SK-N-SH treated with all-trans-retinoic acid at 6 μM for 48 hours (cell line): ENCODE results near the gene SLC1A5.

Experiments
- ATAC-seq: fragments of 200-7000 bp; cut with Tn5 transposase; 3 replicates; pipeline ENCODE4 v1.9.1; 2020; ENCODE audit warnings: mild to moderate bottlenecking, moderate library complexity
- ARNTL ChIP-seq: fragments of 450-650 bp; formaldehyde crosslinking; IDR thresholded peaks from 2 replicates; pipeline ENCODE4 v1.5.0; 2020; ENCODE audit warnings: low read depth, mild to moderate bottlenecking, moderate library complexity, borderline replicate concordance
- BACH2 ChIP-seq: fragments of 250-450 bp; sonication (Bioruptor Pico); IDR thresholded peaks from 2 replicates; pipeline ENCODE4 v1.9.0; 2021; ENCODE audit warnings: mild to moderate bottlenecking, borderline replicate concordance
- CREB5 ChIP-seq: fragments of 250-450 bp; sonication (Bioruptor Pico); IDR thresholded peaks from 2 replicates; pipeline ENCODE4 v1.5.1; 2020; ENCODE audit warnings: low read depth, mild to moderate bottlenecking, moderate library complexity
- CSRNP3 ChIP-seq: fragments of 250-450 bp; sonication (Bioruptor Pico); IDR thresholded peaks from 2 replicates; pipeline ENCODE4 v1.5.1; 2021; ENCODE audit warnings: mild to moderate bottlenecking, moderate library complexity
- ESRRG ChIP-seq: fragments of 250-450 bp; sonication (Bioruptor Pico); IDR thresholded peaks from 2 replicates; pipeline ENCODE4 v1.6.1; 2021; ENCODE audit warnings: mild to moderate bottlenecking
- GLIS3 ChIP-seq: fragments of 250-450 bp; sonication (Bioruptor Pico); IDR thresholded peaks from 2 replicates; pipeline ENCODE4 v1.5.0; 2020; ENCODE audit warnings: mild to moderate bottlenecking, moderate library complexity
- ISL1 ChIP-seq: fragments of 250-450 bp; sonication (Bioruptor Pico); IDR thresholded peaks from 2 replicates; pipeline ENCODE4 v2.1.2; 2022; ENCODE audit warnings: mild to moderate bottlenecking, moderate library complexity
- OSR1 ChIP-seq: fragments of 250-450 bp; sonication (Bioruptor Pico); IDR thresholded peaks from 2 replicates; pipeline ENCODE4 v1.8.0; 2022; ENCODE audit warnings: moderate library complexity, mild to moderate bottlenecking, inconsistent platforms
- PATZ1 ChIP-seq: fragments of 250-450 bp; sonication (Bioruptor Pico); IDR thresholded peaks from 2 replicates; pipeline ENCODE4 v1.8.0; 2020; ENCODE audit warnings: mild to moderate bottlenecking, moderate library complexity, borderline replicate concordance
- POU6F1 ChIP-seq: fragments of 250-450 bp; sonication (Bioruptor Pico); IDR thresholded peaks from 2 replicates; pipeline ENCODE4 v1.8.0; 2021; ENCODE audit warnings: low read depth, mild to moderate bottlenecking, moderate library complexity, borderline replicate concordance
- PPARA ChIP-seq: fragments of 250-450 bp; sonication (Bioruptor Pico); IDR thresholded peaks from 2 replicates; pipeline ENCODE4 v1.5.0; 2020; ENCODE audit warnings: mild to moderate bottlenecking, borderline replicate concordance
- RARB ChIP-seq: fragments of 250-450 bp; sonication (Bioruptor Pico); IDR thresholded peaks from 2 replicates; pipeline ENCODE4 v1.8.0; 2021; ENCODE audit warnings: mild to moderate bottlenecking, moderate library complexity
- SNAI2 ChIP-seq: fragments of 250-450 bp; sonication (Bioruptor Pico); IDR thresholded peaks from 2 replicates; pipeline ENCODE4 v1.5.0; 2020; ENCODE audit warnings: mild to moderate bottlenecking, moderate library complexity
- TCF4 ChIP-seq: fragments of 250-450 bp; sonication (Bioruptor Pico); IDR thresholded peaks from 2 replicates; pipeline ENCODE4 v1.8.0; 2021; ENCODE audit warnings: mild to moderate bottlenecking, moderate library complexity, borderline replicate concordance
- TOX ChIP-seq: fragments of 250-450 bp; sonication (Bioruptor Pico); IDR thresholded peaks from 2 replicates; pipeline ENCODE4 v1.8.0; 2021; ENCODE audit warnings: mild to moderate bottlenecking, moderate library complexity, borderline replicate concordance
- TSHZ2 ChIP-seq: fragments of 250-450 bp; sonication (Bioruptor Pico); IDR thresholded peaks from 2 replicates; pipeline ENCODE4 v1.5.0; 2020; ENCODE audit warnings: mild to moderate bottlenecking, moderate library complexity
- ZC3H10 ChIP-seq: fragments of 250-450 bp; sonication (Bioruptor Pico); IDR thresholded peaks from 2 replicates; pipeline ENCODE4 v1.5.1; 2021; ENCODE audit warnings: mild to moderate bottlenecking, moderate library complexity
- ZFP3 ChIP-seq: fragments of 250-450 bp; sonication (Bioruptor Pico); IDR thresholded peaks from 2 replicates; pipeline ENCODE4 v1.5.0; 2020; ENCODE audit warnings: mild to moderate bottlenecking, moderate library complexity
- ZFP30 ChIP-seq: fragments of 450-650 bp; formaldehyde crosslinking; IDR thresholded peaks from 2 replicates; pipeline ENCODE4 v1.5.0; 2022; ENCODE audit warnings: mild to moderate bottlenecking, moderate library complexity
- ZNF565 ChIP-seq: fragments of 450-650 bp; formaldehyde crosslinking; conservative IDR thresholded peaks from 2 replicates; pipeline ENCODE4 v1.5.0; 2020; ENCODE audit warnings: low read depth, mild to moderate bottlenecking, moderate library complexity
- ZNF70 ChIP-seq: fragments of 450-650 bp; formaldehyde crosslinking; IDR thresholded peaks from 2 replicates; pipeline ENCODE4 v1.5.0; 2020; ENCODE audit warnings: mild to moderate bottlenecking, moderate library complexity
- ZNF8 ChIP-seq: fragments of 450-650 bp; formaldehyde crosslinking; IDR thresholded peaks from 2 replicates; pipeline ENCODE4 v1.5.0; 2020; ENCODE audit warnings: mild to moderate bottlenecking, moderate library complexity

SLC1A5 gene

GRCh38 chr19:46785980-46786235, 2.5 kb downstream of the SLC1A5 start:
- ATAC-seq, result no peak
- no peak for TF ChIP-seq TOX
- no peak for TF ChIP-seq CSRNP3
- TF ChIP-seq PATZ1 (CRISPR knock-in tag), result no peak
- no peak for TF ChIP-seq ZFP3 (CRISPR knock-in tag)
- TF ChIP-seq BACH2 (CRISPR knock-in tag), result no peak
- TF ChIP-seq ZNF8 (CRISPR knock-in tag), result no peak
- TF ChIP-seq ARNTL, result no peak
- TF ChIP-seq OSR1 (CRISPR knock-in tag), result no peak
- TF ChIP-seq TSHZ2 (CRISPR knock-in tag), result no peak
- no peak for TF ChIP-seq GLIS3 (CRISPR knock-in tag)
- TF ChIP-seq RARB (CRISPR knock-in tag), result no peak
- no peak for TF ChIP-seq CREB5 (CRISPR knock-in tag)
- no peak for TF ChIP-seq ESRRG
- no peak for TF ChIP-seq ZC3H10
- TF ChIP-seq PPARA (CRISPR knock-in tag), result no peak
- no peak for TF ChIP-seq SNAI2 (CRISPR knock-in tag)
- no peak for TF ChIP-seq ISL1

GRCh38 chr19:46785054-46785979, 3.1 kb downstream of the SLC1A5 start:
- no peak for ATAC-seq
- TF ChIP-seq ZC3H10, result no peak
- TF ChIP-seq ZNF8 (CRISPR knock-in tag), result no peak
- no peak for TF ChIP-seq ZFP30 (CRISPR knock-in tag)
- no peak for TF ChIP-seq ZNF70 (CRISPR knock-in tag)
- TF ChIP-seq TOX, result no peak
- TF ChIP-seq ESRRG, result no peak
- TF ChIP-seq ZFP3 (CRISPR knock-in tag), result no peak
- no peak for TF ChIP-seq RARB (CRISPR knock-in tag)
- TF ChIP-seq POU6F1 (CRISPR knock-in tag), result no peak
- TF ChIP-seq BACH2 (CRISPR knock-in tag), result no peak
- no peak for TF ChIP-seq ISL1
- TF ChIP-seq TCF4 (CRISPR knock-in tag), result no peak
- TF ChIP-seq SNAI2 (CRISPR knock-in tag), result no peak
- no peak for TF ChIP-seq ZNF565 (CRISPR knock-in tag)
- TF ChIP-seq PATZ1 (CRISPR knock-in tag), result no peak
- TF ChIP-seq CREB5 (CRISPR knock-in tag), result no peak
- no peak for TF ChIP-seq PPARA (CRISPR knock-in tag)
- TF ChIP-seq GLIS3 (CRISPR knock-in tag), result no peak
- no peak for TF ChIP-seq CSRNP3
